ENCODE measurements around the gene ZBTB16. TPM values are rescaled to one million over a fixed set of nuclear protein-coding genes. Genes with fewer than 3 reads are reported as not detected.

Gene ZBTB16
- total and polyA plus RNA-seq, 4 donors, result 21.4 to 224 (median 102) TPM

- Histone ChIP-seq H3K4me1 (ENCODE audit: control insufficient read depth in 5 of 5, insufficient read depth in 5 of 5, low read length in 5 of 5) (peaks cover 22 to 60% (median 41%) of the 10 kb centered on the region in 5 donors), H3K27ac (ENCODE audit: low read depth in 1 of 2, low read length in 1 of 2) (peak overlapping the region; percentile 25 to 32), H3K36me3 (ENCODE audit: control insufficient read depth in 4 of 4, insufficient read depth in 4 of 4, low read length in 4 of 4) (peaks cover 0 to 28% (median 6%) of the 10 kb centered on the region in 4 donors), H3K27me3 (ENCODE audit: control insufficient read depth in 3 of 3, insufficient read depth in 3 of 3, low read length in 2 of 3) (peaks cover 0 to 11% (median 0%) of the 10 kb centered on the region in 3 donors), H3K9me3 (ENCODE audit: control insufficient read depth in 4 of 4, insufficient read depth in 3 of 4, low read length in 3 of 4) (no peaks in the 10 kb centered on the region), H3K9ac (ENCODE audit: insufficient read depth in 1 of 2, low read length in 2 of 2) (peak overlapping the region in 1 of 2 donors; percentile 36), H3K4me3 (no peak overlapping the region)
- 54 to 58% methylated on average over 18 of the region's 18 CpGs for WGBS, 2 donors
- no peak for TF ChIP-seq CTCF (IDR thresholded peaks at IDR 0.05; ENCODE audit: control extremely low read depth, extremely low read depth)
- no peak for ATAC-seq (ENCODE audit: insufficient read depth, low FRiP score)
- peak; percentile 82 to 89 (median 89) for DNase-seq
Measured at GRCh38 chr11:114075891-114076441, 16.5 kb downstream of the ZBTB16 start.

GRCh38 chr11:114076921-114077331 is 17.4 kb downstream of the ZBTB16 start:
- Histone ChIP-seq H3K36me3 (ENCODE audit: control insufficient read depth in 4 of 4, insufficient read depth in 4 of 4, low read length in 4 of 4) (peaks cover 0 to 29% (median 6%) of the 10 kb centered on the region in 4 donors), H3K9ac (ENCODE audit: insufficient read depth in 1 of 2, low read length in 2 of 2) (no peak overlapping the region), H3K27me3 (ENCODE audit: control insufficient read depth in 3 of 3, insufficient read depth in 3 of 3, low read length in 2 of 3) (peaks cover 0 to 11% (median 0%) of the 10 kb centered on the region in 3 donors), H3K27ac (ENCODE audit: low read depth in 1 of 2, low read length in 1 of 2) (no peak overlapping the region), H3K9me3 (ENCODE audit: control insufficient read depth in 4 of 4, insufficient read depth in 3 of 4, low read length in 3 of 4) (no peaks in the 10 kb centered on the region), H3K4me3 (no peak overlapping the region), H3K4me1 (ENCODE audit: control insufficient read depth in 5 of 5, insufficient read depth in 5 of 5, low read length in 5 of 5) (peaks cover 22 to 62% (median 41%) of the 10 kb centered on the region in 5 donors)
- WGBS, 2 donors, result 37 to 43% methylated on average over 3 of the region's 3 CpGs
- DNase-seq (peak; percentile 77 to 91 (median 90)), ATAC-seq (ENCODE audit: insufficient read depth, low FRiP score) (no peak)
- no peak for TF ChIP-seq CTCF (IDR thresholded peaks at IDR 0.05; ENCODE audit: control extremely low read depth, extremely low read depth)

GRCh38 chr11:114077482-114078305 is 18.2 kb downstream of the ZBTB16 start:
- Histone ChIP-seq H3K27me3 (ENCODE audit: control insufficient read depth in 3 of 3, insufficient read depth in 3 of 3, low read length in 2 of 3) (peaks cover 0 to 11% (median 0%) of the 10 kb centered on the region in 3 donors), H3K36me3 (ENCODE audit: control insufficient read depth in 4 of 4, insufficient read depth in 4 of 4, low read length in 4 of 4) (peaks cover 0 to 30% (median 8%) of the 10 kb centered on the region in 4 donors), H3K4me3 (no peak overlapping the region), H3K27ac (ENCODE audit: low read depth in 1 of 2, low read length in 1 of 2) (no peak overlapping the region), H3K9ac (ENCODE audit: insufficient read depth in 1 of 2, low read length in 2 of 2) (no peak overlapping the region), H3K9me3 (ENCODE audit: control insufficient read depth in 4 of 4, insufficient read depth in 3 of 4, low read length in 3 of 4) (no peaks in the 10 kb centered on the region), H3K4me1 (ENCODE audit: control insufficient read depth in 5 of 5, insufficient read depth in 5 of 5, low read length in 5 of 5) (peaks cover 26 to 60% (median 47%) of the 10 kb centered on the region in 5 donors)
- TF ChIP-seq CTCF (IDR thresholded peaks at IDR 0.05; ENCODE audit: control extremely low read depth, extremely low read depth), result no peak
- DNase-seq, result no peak
- no peak for ATAC-seq (ENCODE audit: insufficient read depth, low FRiP score)
- 28 to 51% methylated on average over 9 of the region's 9 CpGs for WGBS, 2 donors
